ENCODE data around the gene HNF1A. TPM values are rescaled to one million over a fixed set of nuclear protein-coding genes. Genes with fewer than 3 reads are reported as not detected.

The HNF1A gene
- total and polyA plus RNA-seq, 2 of the 13 experiments (the other 11 are each of a cell fraction or from before 2014, with no cell fraction given) = 13.4 to 34.7 TPM

DNA sequence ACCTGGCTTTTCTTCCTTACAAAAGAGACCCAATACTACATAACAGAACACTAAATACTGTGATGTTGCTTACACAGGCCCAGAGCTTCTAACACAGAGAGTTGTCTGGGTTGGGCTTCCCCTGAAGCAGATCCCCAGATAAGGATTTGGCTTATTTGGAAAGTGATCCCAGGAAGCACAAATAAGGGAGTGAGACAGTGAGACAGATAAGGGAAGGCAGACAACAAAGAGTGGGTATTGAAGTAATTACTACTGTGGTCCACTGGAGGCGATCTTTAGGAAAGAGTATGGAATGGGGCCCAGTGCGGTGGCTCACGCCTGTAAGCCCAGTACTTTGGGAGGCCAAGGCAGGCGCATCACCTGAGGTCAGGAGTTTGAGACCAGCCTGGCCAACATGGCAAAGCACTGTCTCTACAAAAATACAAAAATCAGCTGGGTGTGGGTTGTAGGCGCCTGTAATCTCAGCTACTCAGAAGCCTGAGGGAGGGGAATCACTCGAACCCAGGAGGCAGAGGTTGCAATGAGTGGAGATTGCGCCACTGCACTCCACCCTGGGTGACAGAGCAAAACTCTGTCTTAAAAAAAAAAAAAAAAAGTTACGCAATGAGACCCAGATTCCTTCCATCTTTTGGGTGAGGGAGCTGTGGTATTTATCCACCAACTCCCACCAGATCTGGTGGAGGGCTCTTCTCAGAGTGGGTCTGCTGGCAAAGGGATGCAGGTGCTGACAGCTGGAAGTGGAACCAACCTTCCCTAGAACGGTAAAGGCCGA lies 48.1 kb downstream of the HNF1A start (continued):
- TF ChIP-seq NR2F6 (IDR thresholded peaks at IDR 0.05) = no peak
- peak; percentile 10; the same call in 1 of the 2 replicates for TF ChIP-seq NR2F6 (CRISPR knock-in tag; IDR thresholded peaks at IDR 0.05)
- TF ChIP-seq, protein P1, sequence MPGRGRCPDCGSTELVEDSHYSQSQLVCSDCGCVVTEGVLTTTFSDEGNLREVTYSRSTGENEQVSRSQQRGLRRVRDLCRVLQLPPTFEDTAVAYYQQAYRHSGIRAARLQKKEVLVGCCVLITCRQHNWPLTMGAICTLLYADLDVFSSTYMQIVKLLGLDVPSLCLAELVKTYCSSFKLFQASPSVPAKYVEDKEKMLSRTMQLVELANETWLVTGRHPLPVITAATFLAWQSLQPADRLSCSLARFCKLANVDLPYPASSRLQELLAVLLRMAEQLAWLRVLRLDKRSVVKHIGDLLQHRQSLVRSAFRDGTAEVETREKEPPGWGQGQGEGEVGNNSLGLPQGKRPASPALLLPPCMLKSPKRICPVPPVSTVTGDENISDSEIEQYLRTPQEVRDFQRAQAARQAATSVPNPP (CRISPR knock-in tag; IDR thresholded peaks at IDR 0.05) = no peak
- TF ChIP-seq, protein P2, sequence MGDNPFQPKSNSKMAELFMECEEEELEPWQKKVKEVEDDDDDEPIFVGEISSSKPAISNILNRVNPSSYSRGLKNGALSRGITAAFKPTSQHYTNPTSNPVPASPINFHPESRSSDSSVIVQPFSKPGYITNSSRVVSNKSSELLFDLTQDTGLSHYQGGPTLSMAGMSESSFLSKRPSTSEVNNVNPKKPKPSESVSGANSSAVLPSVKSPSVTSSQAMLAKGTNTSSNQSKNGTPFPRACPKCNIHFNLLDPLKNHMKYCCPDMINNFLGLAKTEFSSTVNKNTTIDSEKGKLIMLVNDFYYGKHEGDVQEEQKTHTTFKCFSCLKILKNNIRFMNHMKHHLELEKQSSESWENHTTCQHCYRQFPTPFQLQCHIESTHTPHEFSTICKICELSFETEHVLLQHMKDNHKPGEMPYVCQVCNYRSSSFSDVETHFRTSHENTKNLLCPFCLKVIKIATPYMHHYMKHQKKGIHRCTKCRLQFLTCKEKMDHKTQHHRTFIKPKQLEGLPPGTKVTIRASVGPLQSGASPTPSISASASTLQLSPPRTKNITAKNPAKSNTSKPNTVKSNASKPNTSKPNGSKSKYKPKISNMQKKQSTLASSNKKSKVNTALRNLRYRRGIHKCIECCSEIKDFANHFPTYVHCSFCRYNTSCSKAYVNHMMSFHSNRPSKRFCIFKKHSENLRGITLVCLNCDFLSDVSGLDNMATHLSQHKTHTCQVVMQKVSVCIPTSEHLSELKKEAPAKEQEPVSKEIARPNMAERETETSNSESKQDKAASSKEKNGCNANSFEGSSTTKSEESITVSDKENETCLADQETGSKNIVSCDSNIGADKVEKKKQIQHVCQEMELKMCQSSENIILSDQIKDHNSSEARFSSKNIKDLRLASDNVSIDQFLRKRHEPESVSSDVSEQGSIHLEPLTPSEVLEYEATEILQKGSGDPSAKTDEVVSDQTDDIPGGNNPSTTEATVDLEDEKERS (CRISPR knock-in tag; IDR thresholded peaks at IDR 0.05) = peak; percentile 41; the same call in 1 of the 2 replicates
- 0 out of 2 replicates have a peak, but pooled peaks have one; percentile 36 for TF ChIP-seq RARA (CRISPR knock-in tag; IDR thresholded peaks at IDR 0.05)
- TF ChIP-seq, protein P3, sequence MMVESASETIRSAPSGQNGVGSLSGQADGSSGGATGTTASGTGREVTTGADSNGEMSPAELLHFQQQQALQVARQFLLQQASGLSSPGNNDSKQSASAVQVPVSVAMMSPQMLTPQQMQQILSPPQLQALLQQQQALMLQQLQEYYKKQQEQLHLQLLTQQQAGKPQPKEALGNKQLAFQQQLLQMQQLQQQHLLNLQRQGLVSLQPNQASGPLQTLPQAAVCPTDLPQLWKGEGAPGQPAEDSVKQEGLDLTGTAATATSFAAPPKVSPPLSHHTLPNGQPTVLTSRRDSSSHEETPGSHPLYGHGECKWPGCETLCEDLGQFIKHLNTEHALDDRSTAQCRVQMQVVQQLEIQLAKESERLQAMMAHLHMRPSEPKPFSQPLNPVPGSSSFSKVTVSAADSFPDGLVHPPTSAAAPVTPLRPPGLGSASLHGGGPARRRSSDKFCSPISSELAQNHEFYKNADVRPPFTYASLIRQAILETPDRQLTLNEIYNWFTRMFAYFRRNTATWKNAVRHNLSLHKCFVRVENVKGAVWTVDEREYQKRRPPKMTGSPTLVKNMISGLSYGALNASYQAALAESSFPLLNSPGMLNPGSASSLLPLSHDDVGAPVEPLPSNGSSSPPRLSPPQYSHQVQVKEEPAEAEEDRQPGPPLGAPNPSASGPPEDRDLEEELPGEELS (CRISPR knock-in tag; IDR thresholded peaks at IDR 0.05) = peak; percentile 49
- TF ChIP-seq MYC (CRISPR knock-in tag; IDR thresholded peaks at IDR 0.05; ENCODE audit: borderline replicate concordance) = no peak
- no peak for TF ChIP-seq HNF4G (IDR thresholded peaks at IDR 0.05; ENCODE audit: borderline replicate concordance, low read depth, low read length)
- TF ChIP-seq HNF4G (CRISPR knock-in tag; IDR thresholded peaks at IDR 0.05; ENCODE audit: borderline replicate concordance, low read depth) = no peak
- no peak for TF ChIP-seq MZF1 (CRISPR knock-in tag; IDR thresholded peaks at IDR 0.05; ENCODE audit: borderline replicate concordance)
- TF ChIP-seq TARDBP (CRISPR knock-in tag; IDR thresholded peaks at IDR 0.05) = 0 out of 2 replicates have a peak, but pooled peaks have one; percentile 2
- TF ChIP-seq HDAC1 (CRISPR knock-in tag; IDR thresholded peaks at IDR 0.05) = 0 out of 2 replicates have a peak, but pooled peaks have one; percentile 36
- TF ChIP-seq DMAP1 (CRISPR knock-in tag; IDR thresholded peaks at IDR 0.05) = no peak
- no peak for TF ChIP-seq SIN3B (IDR thresholded peaks at IDR 0.05; ENCODE audit: low read length)
- TF ChIP-seq FOXA1 (IDR thresholded peaks at IDR 0.05) = no peak
- TF ChIP-seq FOXA1 (CRISPR knock-in tag; IDR thresholded peaks at IDR 0.05) = peak; percentile 42; the same call in 1 of the 2 replicates
- no peak for TF ChIP-seq THYN1 (CRISPR knock-in tag; IDR thresholded peaks at IDR 0.05; ENCODE audit: borderline replicate concordance, low read depth)
- TF ChIP-seq GABPB1 (CRISPR knock-in tag; IDR thresholded peaks at IDR 0.05) = no peak
- TF ChIP-seq, protein P4, sequence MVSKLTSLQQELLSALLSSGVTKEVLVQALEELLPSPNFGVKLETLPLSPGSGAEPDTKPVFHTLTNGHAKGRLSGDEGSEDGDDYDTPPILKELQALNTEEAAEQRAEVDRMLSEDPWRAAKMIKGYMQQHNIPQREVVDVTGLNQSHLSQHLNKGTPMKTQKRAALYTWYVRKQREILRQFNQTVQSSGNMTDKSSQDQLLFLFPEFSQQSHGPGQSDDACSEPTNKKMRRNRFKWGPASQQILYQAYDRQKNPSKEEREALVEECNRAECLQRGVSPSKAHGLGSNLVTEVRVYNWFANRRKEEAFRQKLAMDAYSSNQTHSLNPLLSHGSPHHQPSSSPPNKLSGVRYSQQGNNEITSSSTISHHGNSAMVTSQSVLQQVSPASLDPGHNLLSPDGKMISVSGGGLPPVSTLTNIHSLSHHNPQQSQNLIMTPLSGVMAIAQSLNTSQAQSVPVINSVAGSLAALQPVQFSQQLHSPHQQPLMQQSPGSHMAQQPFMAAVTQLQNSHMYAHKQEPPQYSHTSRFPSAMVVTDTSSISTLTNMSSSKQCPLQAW (CRISPR knock-in tag; IDR thresholded peaks at IDR 0.05) = 0 out of 2 replicates have a peak, but pooled peaks have one; percentile 15
- no peak for TF ChIP-seq FOXP1 (IDR thresholded peaks at IDR 0.05)
- TF ChIP-seq FOXP1 (CRISPR knock-in tag; IDR thresholded peaks at IDR 0.05) = peak; percentile 42
- 0 out of 2 replicates have a peak, but pooled peaks have one; percentile 29 for TF ChIP-seq DNMT3B (CRISPR knock-in tag; conservative IDR thresholded peaks at IDR 0.05)
- TF ChIP-seq RCOR2 (CRISPR knock-in tag; IDR thresholded peaks at IDR 0.05) = peak; percentile 77
- TF ChIP-seq CHD4 (IDR thresholded peaks at IDR 0.05; ENCODE audit: borderline replicate concordance, low read length) = 0 out of 2 replicates have a peak, but pooled peaks have one; percentile 21

All from HepG2 (cell line).